AG04450 (cell line): ENCODE measurements around the gene SRGAP3. TPM values are rescaled to one million over a fixed set of nuclear protein-coding genes. Genes with fewer than 3 reads are reported as not detected.

Experiments
- polyA plus RNA-seq: library from polyadenylated mRNA; depleted of rRNA; stranded (reverse); fragments of >200 nt; gene quantifications from 2 replicates; pipeline ENCODE4 v1.2.3, GENCODE V29; 2011; rRNA removed
- small RNA-seq: library from RNA; depleted of rRNA; stranded (forward); fragments of <200 nt; gene quantifications from one replicate; pipeline ENCODE3, GENCODE V24; 2012; ENCODE audit warnings: low read depth; ENCODE audit not compliant: insufficient read length

SRGAP3 gene
- polyA plus RNA-seq, 1 experiment: 0.61 TPM

Small RNA genes lying within 50 kb of the gene (small RNA-seq; reads per million reads assigned to genes)
- gene RF00416: not detected

Other genes starting within 250 kb of the SRGAP3 start
- gene THUMPD3, start 113.4 kb upstream of the SRGAP3 start, polyA plus RNA-seq: 43.3 and 49.8 TPM in 2 replicates
- gene SETD5, start 148.0 kb upstream of the SRGAP3 start, polyA plus RNA-seq: 62.4 and 75.0 TPM in 2 replicates